GM19351 (cell line): ENCODE measurements around the gene EVC2.

Experiments used
- ATAC-seq: cut with Tn5 transposase; IDR thresholded peaks from one replicate; pipeline ENCODE4 v1.9.1; 2021; ENCODE audit warnings: mild to moderate bottlenecking, moderate library complexity; ENCODE audit not compliant: unreplicated experiment

Gene EVC2

DNA sequence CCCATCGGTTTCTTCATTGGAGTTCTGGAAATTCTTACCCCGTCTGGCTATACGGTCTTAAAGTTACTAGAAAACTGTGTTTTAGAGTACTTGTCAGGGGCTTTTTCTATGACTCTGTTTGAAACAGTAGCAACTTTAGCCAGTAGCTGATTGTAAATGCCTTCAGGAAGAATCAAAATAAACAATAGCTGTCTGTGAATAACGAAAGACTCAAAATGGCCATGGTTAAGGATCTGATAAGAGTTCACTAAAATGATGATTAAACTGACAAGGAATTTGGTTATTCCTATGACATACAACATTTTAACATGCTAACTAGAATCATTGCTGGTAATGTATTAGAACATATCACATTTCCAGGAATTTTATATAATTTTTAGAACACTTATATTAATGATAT lies 191.0 kb downstream of the EVC2 start:
- no peak for ATAC-seq

DNA sequence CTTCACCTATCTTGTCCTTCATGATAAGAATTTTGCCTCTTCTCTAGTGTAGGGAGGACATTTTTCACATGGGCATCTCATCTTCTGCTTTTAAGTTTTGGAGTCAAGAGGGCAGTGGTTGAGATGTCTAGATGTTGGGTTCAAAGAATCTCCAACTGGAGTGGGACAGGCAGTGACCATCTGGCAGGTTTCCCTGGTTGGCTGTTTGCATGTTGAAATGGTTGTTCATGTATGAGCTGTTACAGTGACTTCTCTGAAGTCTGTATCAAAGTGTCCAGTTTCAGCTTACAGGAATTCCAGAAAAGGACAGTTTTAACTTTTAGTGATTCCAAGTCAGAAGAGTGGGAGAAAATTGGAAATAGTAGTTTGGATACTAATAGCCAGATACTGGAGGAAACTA lies 192.7 kb downstream of the EVC2 start:
- ATAC-seq: no peak
